AG09319 (cell line): ENCODE data around the gene UNC119.

ENCODE experiments used
- DNase-seq: peaks from one replicate; pipeline ENCODE4 v3.0.0-alpha.2; 2010; ENCODE audit warnings: low read depth; ENCODE audit errors: extremely low read depth
- CTCF ChIP-seq: IDR thresholded peaks from 2 replicates; pipeline ENCODE4 v1.5.1; 2011; ENCODE audit warnings: low read depth, mild to moderate bottlenecking, inconsistent platforms, low read length, moderate library complexity

Gene UNC119

GRCh38 chr17:28511858-28512461 lies 40.5 kb downstream of the UNC119 start:
- TF ChIP-seq CTCF, result no peak
- no peak for DNase-seq

- TF ChIP-seq CTCF, result no peak
- DNase-seq, result no peak
These were observed 42.6 kb downstream of the UNC119 start for GRCh38 chr17:28509789-28510188.

GRCh38 chr17:28508211-28508724 lies 44.2 kb downstream of the UNC119 start:
- no peak for TF ChIP-seq CTCF
- DNase-seq, result no peak

- DNase-seq, result no peak
- TF ChIP-seq CTCF, result no peak
These were observed 44.7 kb downstream of the UNC119 start for GRCh38 chr17:28507567-28508203.

GRCh38 chr17:28506763-28507487 lies 45.5 kb downstream of the UNC119 start:
- no peak for TF ChIP-seq CTCF

GRCh38 chr17:28505986-28506665 lies 46.3 kb downstream of the UNC119 start, which contains the start of gene FOXN1:
TSS of gene FOXN1 (plus strand) at chr17:28506348. CDS start at chr17:28523970, 17,622 bp downstream.
- DNase-seq, result no peak
- TF ChIP-seq CTCF, result no peak

More at GRCh38 chr17:28506763-28507487, 45.5 kb downstream of the UNC119 start:
- no peak for DNase-seq
